HT1080 (cell line): Measurements from ENCODE around the gene CDC123. TPM values are rescaled to one million over a fixed set of nuclear protein-coding genes. Genes with fewer than 3 reads are reported as not detected.
"Not testable (repeated sequence)": the region's sequence is repeated elsewhere in the genome, so short reads cannot be mapped to it uniquely, and the experiment has no call there.

ENCODE experiments used
- DNase-seq: peaks from one replicate; pipeline ENCODE4 v3.0.0-alpha.2; 2015; ENCODE audit warnings: low read depth
- total RNA-seq: library from RNA; depleted of rRNA; stranded (reverse); fragments of >200 nt; shearing (Covaris generic); gene quantifications from 2 replicates; pipeline ENCODE4 v1.2.3, GENCODE V29; 2014

Gene CDC123
- total RNA-seq, 1 experiment from 2014 or later = 469 TPM

- DNase-seq = no peak
These were observed 39.2 kb downstream of the CDC123 start for GRCh38 chr10:12235116-12235694.

- no peak for DNase-seq
These were observed 39.8 kb downstream of the CDC123 start for GRCh38 chr10:12235796-12236195.

GRCh38 chr10:12237265-12238220 lies 41.6 kb downstream of the CDC123 start:
- DNase-seq = no peak

GRCh38 chr10:12238821-12239220 lies 42.8 kb downstream of the CDC123 start:
- no peak for DNase-seq

- no peak for DNase-seq
These were observed 46.0 kb downstream of the CDC123 start for GRCh38 chr10:12241810-12242529.

GRCh38 chr10:12243864-12244620 lies 48.1 kb downstream of the CDC123 start:
- no peak for DNase-seq

- DNase-seq = no peak
These were observed 54.2 kb downstream of the CDC123 start for GRCh38 chr10:12250181-12250580.

- not testable (repeated sequence) for DNase-seq
These were observed 54.7 kb downstream of the CDC123 start for GRCh38 chr10:12250702-12251101.

- no peak for DNase-seq
These were observed 55.6 kb downstream of the CDC123 start for GRCh38 chr10:12251581-12251980.

- DNase-seq = no peak
These were observed 57.0 kb downstream of the CDC123 start for GRCh38 chr10:12252882-12253546.

- no peak for DNase-seq
These were observed 59.1 kb downstream of the CDC123 start for GRCh38 chr10:12255048-12255447.

- DNase-seq = no peak
These were observed 64.0 kb downstream of the CDC123 start for GRCh38 chr10:12259988-12260387.

- DNase-seq = no peak
These were observed 66.4 kb downstream of the CDC123 start for GRCh38 chr10:12262278-12262981.

- peak; percentile 70 for DNase-seq
These were observed 68.4 kb downstream of the CDC123 start for GRCh38 chr10:12264204-12264940.

- no peak for DNase-seq
These were observed 73.1 kb downstream of the CDC123 start for GRCh38 chr10:12269056-12269455.

- DNase-seq = no peak
These were observed 75.2 kb downstream of the CDC123 start for GRCh38 chr10:12271210-12271540.

- DNase-seq = not testable (repeated sequence)
These were observed 81.9 kb downstream of the CDC123 start for GRCh38 chr10:12277862-12278261.

GRCh38 chr10:12279281-12279680 lies 83.3 kb downstream of the CDC123 start:
- DNase-seq = no peak

- no peak for DNase-seq
These were observed 91.8 kb downstream of the CDC123 start for GRCh38 chr10:12287772-12288171.
